ENCODE results near the gene CD4. TPM values are rescaled to one million over a fixed set of nuclear protein-coding genes. Genes with fewer than 3 reads are reported as not detected.

Gene CD4
- total and polyA plus RNA-seq, 10 of the 15 experiments (the other 5 are each of a cell fraction or from before 2014, with no cell fraction given): 0.24 to 1.6 (median 0.69) TPM

DNA sequence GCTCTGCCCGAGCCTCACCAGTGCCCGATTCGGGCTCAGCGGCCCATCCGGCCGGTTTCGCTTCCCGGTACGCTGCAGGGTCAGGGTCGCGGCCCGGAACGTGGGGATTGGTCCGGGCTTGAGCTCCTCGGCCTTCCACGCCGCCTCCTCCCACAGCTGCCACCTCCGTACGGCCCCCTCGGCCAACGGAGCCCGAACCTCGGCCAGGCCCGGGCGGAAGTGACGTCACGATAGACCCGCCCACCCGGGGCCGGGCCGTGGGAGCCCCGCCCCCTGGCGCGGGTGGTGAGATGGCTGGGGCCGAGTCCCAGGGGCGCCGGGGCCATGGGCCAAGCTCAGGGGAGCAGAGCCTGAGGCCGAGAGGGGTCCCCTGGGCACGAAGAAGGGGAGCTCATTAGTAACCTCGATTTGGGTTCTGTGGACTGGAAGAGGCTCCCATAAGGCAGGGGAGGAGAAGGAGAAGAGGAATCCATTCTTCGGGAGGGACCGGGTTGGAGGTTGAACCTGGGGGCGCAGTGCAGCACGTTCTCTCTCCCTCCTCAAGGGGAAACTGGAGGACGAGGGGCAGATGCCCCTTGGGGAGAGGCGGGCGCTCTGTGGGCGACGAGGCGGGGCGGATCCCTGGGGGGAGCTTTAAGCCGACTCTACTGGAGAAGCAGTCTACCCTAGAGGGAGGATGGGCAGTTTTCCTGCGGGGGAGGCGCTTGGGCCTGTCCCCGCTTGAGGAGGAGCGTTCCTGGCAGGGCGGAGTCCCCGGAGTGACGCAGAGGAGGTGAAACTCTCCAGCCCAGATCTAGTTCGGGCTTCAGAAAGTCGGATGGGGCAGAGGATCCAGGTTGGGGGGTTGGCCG lies 36.2 kb upstream of the CD4 start, which contains the start of gene MLF2 (continued):
- TF ChIP-seq, protein P1, sequence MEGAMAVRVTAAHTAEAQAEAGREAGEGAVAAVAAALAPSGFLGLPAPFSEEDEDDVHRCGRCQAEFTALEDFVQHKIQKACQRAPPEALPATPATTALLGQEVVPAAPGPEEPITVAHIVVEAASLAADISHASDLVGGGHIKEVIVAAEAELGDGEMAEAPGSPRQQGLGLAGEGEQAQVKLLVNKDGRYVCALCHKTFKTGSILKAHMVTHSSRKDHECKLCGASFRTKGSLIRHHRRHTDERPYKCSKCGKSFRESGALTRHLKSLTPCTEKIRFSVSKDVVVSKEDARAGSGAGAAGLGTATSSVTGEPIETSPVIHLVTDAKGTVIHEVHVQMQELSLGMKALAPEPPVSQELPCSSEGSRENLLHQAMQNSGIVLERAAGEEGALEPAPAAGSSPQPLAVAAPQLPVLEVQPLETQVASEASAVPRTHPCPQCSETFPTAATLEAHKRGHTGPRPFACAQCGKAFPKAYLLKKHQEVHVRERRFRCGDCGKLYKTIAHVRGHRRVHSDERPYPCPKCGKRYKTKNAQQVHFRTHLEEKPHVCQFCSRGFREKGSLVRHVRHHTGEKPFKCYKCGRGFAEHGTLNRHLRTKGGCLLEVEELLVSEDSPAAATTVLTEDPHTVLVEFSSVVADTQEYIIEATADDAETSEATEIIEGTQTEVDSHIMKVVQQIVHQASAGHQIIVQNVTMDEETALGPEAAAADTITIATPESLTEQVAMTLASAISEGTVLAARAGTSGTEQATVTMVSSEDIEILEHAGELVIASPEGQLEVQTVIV (IDR thresholded peaks at IDR 0.05; ENCODE audit: borderline replicate concordance, partially characterized antibody): peak; percentile 11
- TF ChIP-seq RB1 (IDR thresholded peaks at IDR 0.05; ENCODE audit: borderline replicate concordance) (peak; percentile 71; the same call in 1 of the 2 replicates), RCOR1 (conservative IDR thresholded peaks at IDR 0.05; ENCODE audit: low read depth, low read length) (0 out of 2 replicates have a peak, but pooled peaks have one; percentile 47), PAX8 (IDR thresholded peaks at IDR 0.05) (no peak), ATF7 (IDR thresholded peaks at IDR 0.05; ENCODE audit: low read depth) (peak; percentile 96), YBX1 (IDR thresholded peaks at IDR 0.05) (no peak), EP300 (IDR thresholded peaks at IDR 0.05; ENCODE audit: borderline replicate concordance in 1 of 2, control insufficient read depth in 1 of 2, low read depth in 2 of 2, low read length in 2 of 2) (peak in 1 of 2 experiments; percentile 40; a peak in 1 of 4 replicates), TAF1 (IDR thresholded peaks at IDR 0.05; ENCODE audit: borderline replicate concordance, low read depth, low read length) (peak; percentile 55; the same call in 1 of the 2 replicates), SPI1 (IDR thresholded peaks at IDR 0.05; ENCODE audit: borderline replicate concordance, insufficient read depth, low read depth, low read length) (no peak), PML (IDR thresholded peaks at IDR 0.05; ENCODE audit: low read length) (peak; percentile 88), MTA2 (IDR thresholded peaks at IDR 0.05; ENCODE audit: low read depth) (peak; percentile 54; the same call in 1 of the 2 replicates), ZSCAN29 (IDR thresholded peaks at IDR 0.05) (no peak), BHLHE40 (IDR thresholded peaks at IDR 0.05; ENCODE audit: borderline replicate concordance in 1 of 2, low read depth in 2 of 2, low read length in 1 of 2) (peak; percentile 11 to 53; a peak in 3 of 4 replicates), MXI1 (IDR thresholded peaks at IDR 0.05; ENCODE audit: low read depth, low read length) (peak; percentile 52), FOXK2 (IDR thresholded peaks at IDR 0.05) (no peak), CEBPB (IDR thresholded peaks at IDR 0.05; ENCODE audit: borderline replicate concordance in 1 of 2, low read depth in 2 of 2, low read length in 2 of 2) (no peak), JUND (IDR thresholded peaks at IDR 0.05; ENCODE audit: low read depth, low read length) (peak; percentile 52; the same call in 1 of the 2 replicates), SUPT20H (IDR thresholded peaks at IDR 0.05; ENCODE audit: borderline replicate concordance, control insufficient read depth, low read depth, low read length) (no peak), NR2F1 (conservative IDR thresholded peaks at IDR 0.05) (peak; percentile 80), ZNF384 (IDR thresholded peaks at IDR 0.05; ENCODE audit: borderline replicate concordance, low read depth, low read length) (no peak), JUNB (IDR thresholded peaks at IDR 0.05) (no peak)
- TF ChIP-seq, protein P2, sequence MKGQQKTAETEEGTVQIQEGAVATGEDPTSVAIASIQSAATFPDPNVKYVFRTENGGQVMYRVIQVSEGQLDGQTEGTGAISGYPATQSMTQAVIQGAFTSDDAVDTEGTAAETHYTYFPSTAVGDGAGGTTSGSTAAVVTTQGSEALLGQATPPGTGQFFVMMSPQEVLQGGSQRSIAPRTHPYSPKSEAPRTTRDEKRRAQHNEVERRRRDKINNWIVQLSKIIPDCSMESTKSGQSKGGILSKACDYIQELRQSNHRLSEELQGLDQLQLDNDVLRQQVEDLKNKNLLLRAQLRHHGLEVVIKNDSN (IDR thresholded peaks at IDR 0.05; ENCODE audit: borderline replicate concordance, extremely low read length, insufficient read depth, low read depth, low read length): no peak
- TF ChIP-seq, protein P3, sequence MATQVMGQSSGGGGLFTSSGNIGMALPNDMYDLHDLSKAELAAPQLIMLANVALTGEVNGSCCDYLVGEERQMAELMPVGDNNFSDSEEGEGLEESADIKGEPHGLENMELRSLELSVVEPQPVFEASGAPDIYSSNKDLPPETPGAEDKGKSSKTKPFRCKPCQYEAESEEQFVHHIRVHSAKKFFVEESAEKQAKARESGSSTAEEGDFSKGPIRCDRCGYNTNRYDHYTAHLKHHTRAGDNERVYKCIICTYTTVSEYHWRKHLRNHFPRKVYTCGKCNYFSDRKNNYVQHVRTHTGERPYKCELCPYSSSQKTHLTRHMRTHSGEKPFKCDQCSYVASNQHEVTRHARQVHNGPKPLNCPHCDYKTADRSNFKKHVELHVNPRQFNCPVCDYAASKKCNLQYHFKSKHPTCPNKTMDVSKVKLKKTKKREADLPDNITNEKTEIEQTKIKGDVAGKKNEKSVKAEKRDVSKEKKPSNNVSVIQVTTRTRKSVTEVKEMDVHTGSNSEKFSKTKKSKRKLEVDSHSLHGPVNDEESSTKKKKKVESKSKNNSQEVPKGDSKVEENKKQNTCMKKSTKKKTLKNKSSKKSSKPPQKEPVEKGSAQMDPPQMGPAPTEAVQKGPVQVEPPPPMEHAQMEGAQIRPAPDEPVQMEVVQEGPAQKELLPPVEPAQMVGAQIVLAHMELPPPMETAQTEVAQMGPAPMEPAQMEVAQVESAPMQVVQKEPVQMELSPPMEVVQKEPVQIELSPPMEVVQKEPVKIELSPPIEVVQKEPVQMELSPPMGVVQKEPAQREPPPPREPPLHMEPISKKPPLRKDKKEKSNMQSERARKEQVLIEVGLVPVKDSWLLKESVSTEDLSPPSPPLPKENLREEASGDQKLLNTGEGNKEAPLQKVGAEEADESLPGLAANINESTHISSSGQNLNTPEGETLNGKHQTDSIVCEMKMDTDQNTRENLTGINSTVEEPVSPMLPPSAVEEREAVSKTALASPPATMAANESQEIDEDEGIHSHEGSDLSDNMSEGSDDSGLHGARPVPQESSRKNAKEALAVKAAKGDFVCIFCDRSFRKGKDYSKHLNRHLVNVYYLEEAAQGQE (IDR thresholded peaks at IDR 0.05; ENCODE audit: low read depth, low read length): no peak

Measured in GM12878 (cell line).